Esophagus squamous epithelium (tissue), 4 donors: ENCODE data around the gene LGALS13.
"Not testable (repeated sequence)": the region's sequence is repeated elsewhere in the genome, so short reads cannot be mapped to it uniquely, and the experiment has no call there.

Source experiments
- CTCF ChIP-seq, 6 experiments: fragments of 450-650 bp in 4 of 6; fragments of 200-600 bp in 2 of 6; sonication (generic) in 2 of 6; IDR thresholded peaks; one replicate each; pipeline ENCODE4 v1.5.1; 2016 to 2019; ENCODE audit warnings: antibody characterized with exemption in 6 of 6, mild to moderate bottlenecking in 4 of 6, moderate library complexity in 4 of 6
- POLR2A ChIP-seq, 4 donors: fragments of 450-650 bp; IDR thresholded peaks; one replicate each; pipeline ENCODE4 v1.6.1; 2017; ENCODE audit warnings: antibody characterized with exemption in 4 of 4, mild to moderate bottlenecking in 4 of 4, moderate library complexity in 3 of 4

DNA sequence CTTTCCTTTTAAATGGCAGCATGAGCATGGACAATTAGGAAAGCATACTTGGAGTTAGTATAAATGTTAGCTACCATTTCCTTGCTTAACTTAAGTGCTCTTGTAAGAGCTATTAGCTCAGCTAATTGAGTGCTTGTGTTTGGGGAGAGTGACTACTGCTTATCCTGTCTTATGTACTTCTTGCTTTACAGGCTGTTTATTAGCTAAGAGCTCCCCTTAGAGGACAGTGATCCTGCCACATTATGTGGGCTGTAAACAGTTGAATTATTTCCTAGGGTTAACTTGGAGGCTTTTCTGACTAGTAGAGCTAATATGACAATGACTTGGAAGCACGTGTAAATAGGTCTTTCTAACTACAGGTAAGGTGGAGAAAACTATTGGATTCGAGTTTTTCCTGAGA, 25.3 kb downstream of the LGALS13 start:
- TF ChIP-seq CTCF, POLR2A (IDR thresholded peaks at IDR 0.05): not testable (repeated sequence)
